Measurements from ENCODE around the gene TSSK6.
A peak's percentile ranks its signal among the peaks of the same experiment; 100 is the strongest.

TSSK6 gene

GRCh38 chr19:19530889-19531288, 15.5 kb upstream of the TSSK6 start:
- no peak for DNase-seq (ENCODE audit: low spot score)

- no peak for DNase-seq (ENCODE audit: low spot score)
Measured at GRCh38 chr19:19530423-19530804, 15.1 kb upstream of the TSSK6 start.

- DNase-seq (ENCODE audit: low spot score) = no peak
Measured at GRCh38 chr19:19529783-19530422, 14.6 kb upstream of the TSSK6 start.

GRCh38 chr19:19528721-19529490, 13.6 kb upstream of the TSSK6 start, which contains the start of gene YJEFN3:
Gene YJEFN3 (plus strand): TSS chr19:19528911. CDS start chr19:19528933, 22 bp downstream.
- no peak for DNase-seq (ENCODE audit: low spot score)

- no peak for DNase-seq (ENCODE audit: low spot score)
Measured at GRCh38 chr19:19527674-19528625, 12.6 kb upstream of the TSSK6 start.

GRCh38 chr19:19527371-19527656, 12.0 kb upstream of the TSSK6 start:
- DNase-seq (ENCODE audit: low spot score) = no peak

- DNase-seq (ENCODE audit: low spot score) = no peak
Measured at GRCh38 chr19:19526581-19527370, 11.4 kb upstream of the TSSK6 start.

- DNase-seq (ENCODE audit: low spot score) = no peak
Measured at GRCh38 chr19:19525611-19526380, 10.4 kb upstream of the TSSK6 start.

- DNase-seq (ENCODE audit: low spot score) = no peak
Measured at GRCh38 chr19:19524053-19524452, 8.7 kb upstream of the TSSK6 start.

- no peak for DNase-seq (ENCODE audit: low spot score)
Measured at GRCh38 chr19:19523177-19523576, 7.8 kb upstream of the TSSK6 start.

GRCh38 chr19:19520989-19521388, 5.6 kb upstream of the TSSK6 start:
- DNase-seq (ENCODE audit: low spot score) = no peak

- DNase-seq (ENCODE audit: low spot score) = no peak
Measured at GRCh38 chr19:19517235-19517619, 1.9 kb upstream of the TSSK6 start.

GRCh38 chr19:19515642-19516519, 533 bp upstream of the TSSK6 start, which contains the start of gene NDUFA13:
Gene NDUFA13 (plus strand): TSS chr19:19516225. CDS start chr19:19516239, 14 bp downstream.
- DNase-seq (ENCODE audit: low spot score) = peak; percentile 86

- no peak for DNase-seq (ENCODE audit: low spot score)
Measured at GRCh38 chr19:19514215-19514657, 1.1 kb downstream of the TSSK6 start.

GRCh38 chr19:19513682-19514081, 1.7 kb downstream of the TSSK6 start:
- DNase-seq (ENCODE audit: low spot score) = no peak

GRCh38 chr19:19510432-19510831, 4.9 kb downstream of the TSSK6 start:
- no peak for DNase-seq (ENCODE audit: low spot score)

- no peak for DNase-seq (ENCODE audit: low spot score)
Measured at GRCh38 chr19:19508217-19508616, 7.1 kb downstream of the TSSK6 start.

GRCh38 chr19:19507354-19507753, 8.0 kb downstream of the TSSK6 start:
- no peak for DNase-seq (ENCODE audit: low spot score)

GRCh38 chr19:19506592-19506991, 8.8 kb downstream of the TSSK6 start:
- no peak for DNase-seq (ENCODE audit: low spot score)

All from SW480 (cell line).